DOHH2 (cell line): ENCODE data around the gene C1QBP.

Experiments used
- EZH2phosphoT487 ChIP-seq: fragments of 200-600 bp; sonication (generic); IDR thresholded peaks from 2 replicates; pipeline ENCODE4 v1.6.1; 2017; ENCODE audit warnings: borderline replicate concordance, mild to moderate bottlenecking, antibody characterized with exemption, low read length, moderate library complexity, mixed read lengths
- TF ChIP-seq, protein P1 (sequence below): fragments of 200-600 bp; sonication (generic); IDR thresholded peaks from one replicate; pipeline ENCODE4 v1.5.1; 2014; ENCODE audit warnings: antibody characterized with exemption, mild to moderate bottlenecking, low read depth, low read length; ENCODE audit not compliant: poor library complexity, severe bottlenecking

GRCh38 chr17:5467416-5467815 is 28.5 kb upstream of the C1QBP start:
- TF ChIP-seq, protein P1, sequence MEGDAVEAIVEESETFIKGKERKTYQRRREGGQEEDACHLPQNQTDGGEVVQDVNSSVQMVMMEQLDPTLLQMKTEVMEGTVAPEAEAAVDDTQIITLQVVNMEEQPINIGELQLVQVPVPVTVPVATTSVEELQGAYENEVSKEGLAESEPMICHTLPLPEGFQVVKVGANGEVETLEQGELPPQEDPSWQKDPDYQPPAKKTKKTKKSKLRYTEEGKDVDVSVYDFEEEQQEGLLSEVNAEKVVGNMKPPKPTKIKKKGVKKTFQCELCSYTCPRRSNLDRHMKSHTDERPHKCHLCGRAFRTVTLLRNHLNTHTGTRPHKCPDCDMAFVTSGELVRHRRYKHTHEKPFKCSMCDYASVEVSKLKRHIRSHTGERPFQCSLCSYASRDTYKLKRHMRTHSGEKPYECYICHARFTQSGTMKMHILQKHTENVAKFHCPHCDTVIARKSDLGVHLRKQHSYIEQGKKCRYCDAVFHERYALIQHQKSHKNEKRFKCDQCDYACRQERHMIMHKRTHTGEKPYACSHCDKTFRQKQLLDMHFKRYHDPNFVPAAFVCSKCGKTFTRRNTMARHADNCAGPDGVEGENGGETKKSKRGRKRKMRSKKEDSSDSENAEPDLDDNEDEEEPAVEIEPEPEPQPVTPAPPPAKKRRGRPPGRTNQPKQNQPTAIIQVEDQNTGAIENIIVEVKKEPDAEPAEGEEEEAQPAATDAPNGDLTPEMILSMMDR = no peak
- TF ChIP-seq EZH2phosphoT487 = no peak
